NCI-H2029 (cell line): ENCODE measurements around the gene MAP3K6.

Source experiments
- DNase-seq: peaks from one replicate; lab custom pipeline; 2025; lab: John Stamatoyannopoulos, UW

MAP3K6 gene

GRCh38 chr1:27372808-27373690 is 6.3 kb upstream of the MAP3K6 start:
- no peak for DNase-seq

DNA sequence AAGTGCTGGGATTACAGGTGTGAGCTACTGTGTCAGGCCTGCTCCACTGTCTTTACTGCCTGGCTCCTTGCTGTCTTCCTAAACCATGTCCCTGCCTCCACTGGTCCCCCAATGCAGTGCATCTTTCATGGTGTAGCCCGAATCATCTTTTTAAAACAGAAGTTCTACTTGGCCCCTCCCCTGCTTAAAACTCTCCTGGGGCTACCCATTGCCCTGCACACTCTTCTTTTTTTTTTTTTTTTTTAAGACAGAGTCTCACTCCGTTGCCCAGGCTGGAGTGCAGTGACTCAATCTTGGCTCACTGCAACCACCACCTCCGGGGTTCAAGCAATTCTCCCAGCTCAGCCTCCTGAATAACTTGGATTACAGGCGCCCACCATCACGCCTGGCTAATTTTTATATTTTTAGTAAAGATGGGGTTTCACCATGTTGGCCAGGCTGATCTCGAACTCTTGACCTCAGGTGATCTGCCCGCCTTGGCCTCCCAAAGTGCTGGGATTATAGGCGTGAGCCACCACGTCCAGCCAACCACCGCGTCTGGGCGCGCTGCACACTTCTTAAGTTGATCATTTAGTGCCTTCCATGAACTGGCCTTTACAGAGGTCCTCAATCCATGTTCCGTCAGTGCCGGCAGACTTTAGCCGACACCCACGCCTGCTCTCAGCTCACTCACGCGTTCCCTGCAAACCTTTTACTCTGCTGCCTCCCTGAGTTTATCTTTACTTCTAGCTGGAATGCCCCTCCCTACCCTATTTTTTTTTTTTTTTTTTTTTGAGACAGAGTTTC is 5.5 kb upstream of the MAP3K6 start:
- no peak for DNase-seq

DNA sequence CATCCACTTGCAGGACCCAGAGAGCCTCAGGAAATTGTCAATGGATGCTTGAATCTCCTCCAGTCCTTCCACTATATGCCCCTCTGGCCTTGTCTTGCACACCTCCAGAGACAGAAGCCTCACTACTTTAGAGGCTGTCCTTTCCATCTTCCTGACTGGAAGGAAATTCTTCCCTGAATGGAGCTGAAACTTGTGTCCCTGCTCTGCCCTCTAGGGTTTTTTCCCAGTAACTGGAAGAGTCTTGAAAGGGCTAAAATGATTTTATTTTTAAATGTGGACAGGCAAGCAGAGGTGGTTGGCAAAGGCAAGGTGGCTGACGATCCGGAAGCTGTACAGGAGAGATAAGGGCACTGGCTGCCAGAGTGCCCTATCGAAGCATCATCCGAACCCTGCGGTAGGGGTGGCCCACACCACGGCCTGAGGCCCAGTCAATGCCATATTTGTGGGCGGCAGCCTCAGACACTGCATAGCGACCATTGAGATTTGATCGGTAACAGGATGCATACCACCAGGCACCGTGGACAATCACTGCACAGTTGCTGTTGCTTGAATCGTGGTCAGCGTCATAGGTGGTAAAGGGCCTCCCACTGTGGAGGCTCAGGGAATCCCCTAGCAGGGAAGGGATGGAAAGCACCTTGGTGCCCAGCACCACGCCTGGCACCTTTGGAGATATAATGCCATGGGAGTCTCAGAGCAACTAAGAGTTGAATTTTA is 2.3 kb upstream of the MAP3K6 start:
- DNase-seq: no peak

GRCh38 chr1:27367160-27367650 is 444 bp upstream of the MAP3K6 start:
- DNase-seq: no peak

DNA sequence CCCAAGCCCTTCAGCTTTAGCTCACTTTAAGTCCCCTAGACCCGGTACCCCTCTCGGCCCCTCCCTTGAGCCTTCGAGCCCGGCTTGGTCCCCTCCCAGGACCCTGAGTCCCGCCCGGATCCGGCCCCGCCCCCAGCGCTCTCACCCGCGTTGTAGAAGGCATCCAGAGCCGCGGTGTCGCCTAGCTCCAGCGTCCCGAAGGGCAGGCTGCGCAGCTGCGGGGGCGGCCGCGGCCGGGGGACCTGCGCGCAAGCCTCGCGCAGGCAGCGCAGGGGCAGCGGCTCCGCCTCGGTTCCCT is 699 bp downstream of the MAP3K6 start:
- peak; percentile 49 for DNase-seq

DNA sequence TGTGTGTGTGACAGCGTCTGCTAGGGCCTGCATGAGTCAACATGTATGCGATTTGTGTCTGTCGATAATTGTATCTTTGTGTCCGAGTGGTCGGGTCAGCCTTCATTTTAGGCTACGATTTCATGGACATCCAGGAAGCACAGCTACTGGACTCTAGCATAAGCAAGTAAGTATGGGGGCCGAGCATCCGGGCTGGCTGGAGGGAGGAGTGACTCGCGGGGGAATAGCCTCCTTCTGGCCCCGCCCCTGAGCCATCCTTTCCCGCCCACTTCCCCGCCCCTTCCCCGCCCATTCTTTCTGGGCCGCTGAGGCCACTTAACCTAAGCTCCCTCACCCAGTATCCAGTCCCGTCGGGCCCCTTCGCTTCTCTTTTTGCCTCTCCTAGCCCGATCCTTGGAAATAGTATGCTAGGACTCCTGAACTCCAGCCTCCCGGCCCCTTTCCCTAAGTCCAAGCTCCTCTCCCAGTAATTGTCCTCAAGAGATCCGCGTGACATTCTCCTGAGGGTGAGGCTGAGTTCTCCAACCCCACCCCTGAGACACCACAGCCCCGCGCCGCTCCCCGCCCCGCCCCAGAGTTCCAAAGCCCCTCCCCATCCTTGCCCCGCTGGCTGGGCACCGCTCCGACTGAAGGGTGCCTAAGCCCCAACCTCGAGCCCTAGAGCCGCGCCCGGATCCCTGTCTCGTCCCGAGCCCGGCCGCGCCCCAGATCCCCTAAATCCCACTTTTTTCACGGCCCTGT is 1.2 kb downstream of the MAP3K6 start:
- DNase-seq: peak; percentile 75

GRCh38 chr1:27364696-27365371 is 1.9 kb downstream of the MAP3K6 start:
- DNase-seq: no peak

DNA sequence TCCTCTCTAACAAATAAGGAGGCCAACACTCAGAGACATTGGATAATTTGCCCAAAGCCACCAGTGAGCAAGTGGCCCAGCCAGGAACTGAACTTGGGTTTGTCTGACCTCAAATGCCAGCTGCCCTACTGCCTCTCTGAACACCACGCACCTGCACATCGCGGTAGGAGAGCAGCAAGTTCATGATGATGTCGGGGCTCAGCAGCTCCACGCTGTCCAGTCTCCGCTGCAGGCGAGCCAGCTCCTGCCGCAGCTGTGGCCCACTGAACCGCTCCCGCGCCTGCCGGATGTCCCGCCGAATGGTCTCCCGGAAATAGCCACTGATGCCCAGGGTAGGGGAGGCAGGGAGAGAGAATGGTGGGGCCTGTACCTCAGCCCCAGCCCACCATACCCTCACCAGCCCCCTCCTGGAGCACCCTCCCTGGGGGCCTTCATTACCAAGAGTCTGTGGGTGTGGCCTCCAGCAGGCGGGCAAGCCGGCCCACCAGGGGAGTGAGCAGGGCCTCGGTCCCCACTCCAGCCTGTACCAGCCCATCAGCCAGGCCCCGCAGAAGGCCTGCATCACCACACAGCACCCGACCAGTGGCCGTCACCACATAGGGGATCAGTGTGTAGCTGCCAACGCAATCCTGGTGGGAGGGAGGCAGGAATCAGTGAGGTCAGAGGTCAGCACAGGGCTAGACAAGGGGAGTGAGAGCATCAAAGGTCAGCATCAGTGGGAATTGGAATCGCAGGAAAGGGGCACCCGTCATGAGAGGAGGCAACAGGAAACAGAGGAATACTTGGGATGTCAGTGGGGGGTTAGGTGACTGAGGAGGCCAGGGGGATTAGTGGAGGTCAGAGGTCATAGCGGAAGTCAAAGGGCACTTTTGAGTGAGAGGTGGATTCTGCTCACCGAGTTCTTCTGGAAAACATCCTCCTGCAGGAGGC is 2.7 kb downstream of the MAP3K6 start:
- DNase-seq: no peak

DNA sequence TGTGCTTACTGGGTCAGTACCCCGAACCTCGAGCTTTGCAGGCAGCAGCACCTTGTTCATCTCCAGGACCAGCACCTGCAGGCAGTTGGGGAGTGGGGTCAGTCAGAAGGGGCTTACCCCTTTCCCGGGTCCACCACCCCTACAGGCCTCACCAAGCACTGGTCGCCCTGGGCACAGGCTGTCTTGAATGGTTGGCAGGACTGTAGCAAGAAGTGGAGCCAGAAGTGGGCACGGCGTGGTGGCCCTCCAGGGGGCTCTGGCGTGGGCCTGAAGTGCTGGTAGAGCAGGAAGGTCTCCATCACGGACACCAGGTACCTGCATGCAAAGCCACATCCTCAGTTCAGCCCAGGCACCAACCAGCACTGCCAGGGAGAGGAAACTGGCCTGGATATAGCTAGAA is 5.2 kb downstream of the MAP3K6 start:
- DNase-seq: no peak

- DNase-seq: no peak
These were observed 5.7 kb downstream of the MAP3K6 start for GRCh38 chr1:27361044-27361402.

DNA sequence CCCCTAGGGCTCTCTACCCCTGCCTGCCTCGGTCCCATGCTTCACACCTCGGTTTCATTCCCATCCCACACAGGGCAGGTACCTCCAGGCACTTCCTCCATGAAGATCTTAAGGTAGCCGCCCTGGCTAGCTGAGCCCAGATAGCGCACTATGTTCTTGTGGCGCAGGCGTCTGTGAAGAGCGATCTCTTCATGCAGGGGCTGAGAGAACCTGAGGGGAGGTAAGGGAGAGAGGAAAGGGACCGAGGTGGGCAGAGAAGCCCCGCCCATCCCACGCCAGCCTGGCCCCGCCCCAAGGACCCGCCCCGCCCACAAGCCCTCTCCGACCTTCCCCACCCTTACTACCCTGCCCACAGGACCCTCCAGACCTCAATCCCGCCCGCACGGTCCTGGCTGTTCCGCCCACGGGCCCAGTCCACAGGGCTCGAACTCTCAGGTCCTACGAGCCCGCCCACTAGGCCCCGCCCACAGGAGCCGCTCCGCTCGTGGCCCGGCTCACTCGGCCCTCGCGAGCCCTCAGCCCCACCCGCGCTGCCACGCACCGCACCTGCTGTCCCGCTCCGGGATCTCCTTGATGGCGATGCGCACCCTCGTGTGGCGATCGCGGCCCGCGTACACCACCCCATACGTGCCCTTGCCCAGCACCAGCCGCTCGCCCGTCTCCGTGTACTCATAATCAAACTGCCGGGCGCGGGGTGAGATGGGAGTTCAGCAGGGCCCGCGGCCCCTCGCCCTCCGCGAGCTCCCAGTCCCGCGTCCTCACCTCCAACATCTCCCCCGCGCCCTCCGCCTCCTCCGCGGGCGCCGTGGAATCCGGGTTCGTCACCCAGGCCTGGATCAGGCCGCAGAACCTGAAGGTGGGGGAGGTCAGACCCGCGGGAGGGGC is 6.4 kb downstream of the MAP3K6 start:
- no peak for DNase-seq

DNA sequence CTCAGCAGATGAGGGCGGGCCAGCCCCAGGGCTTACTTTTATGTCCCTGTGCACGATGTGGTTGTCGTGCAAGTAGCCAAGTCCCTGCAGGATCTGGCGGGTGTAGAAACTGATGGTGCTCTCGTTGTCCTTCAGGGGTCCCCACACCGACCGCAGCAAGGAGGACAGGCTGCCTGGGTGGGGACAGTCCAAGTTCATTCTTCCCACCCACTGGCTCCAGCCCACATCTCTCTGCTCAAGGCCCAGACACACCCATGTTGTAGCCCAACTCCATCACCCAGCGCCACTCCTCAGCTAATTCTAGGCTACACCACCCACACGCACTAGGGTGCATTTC is 7.0 kb downstream of the MAP3K6 start:
- no peak for DNase-seq

DNA sequence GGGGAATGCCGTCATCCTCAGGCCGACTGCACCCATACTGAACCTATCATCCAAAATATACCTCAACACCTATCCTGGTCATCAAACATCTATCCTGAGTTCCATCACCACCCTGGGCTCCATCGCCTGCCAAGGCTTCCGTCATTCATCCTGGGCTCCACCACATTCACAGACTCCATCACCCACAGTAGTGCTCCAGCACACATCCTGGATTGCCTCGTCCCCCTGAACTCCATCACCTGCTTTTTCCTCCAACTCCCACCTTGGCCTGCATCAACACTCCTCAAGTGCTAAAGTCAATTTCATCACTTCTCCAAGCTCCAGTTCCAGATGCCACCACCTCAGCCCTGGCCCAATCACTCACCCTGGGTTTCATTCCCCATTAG is 7.8 kb downstream of the MAP3K6 start:
- no peak for DNase-seq

DNA sequence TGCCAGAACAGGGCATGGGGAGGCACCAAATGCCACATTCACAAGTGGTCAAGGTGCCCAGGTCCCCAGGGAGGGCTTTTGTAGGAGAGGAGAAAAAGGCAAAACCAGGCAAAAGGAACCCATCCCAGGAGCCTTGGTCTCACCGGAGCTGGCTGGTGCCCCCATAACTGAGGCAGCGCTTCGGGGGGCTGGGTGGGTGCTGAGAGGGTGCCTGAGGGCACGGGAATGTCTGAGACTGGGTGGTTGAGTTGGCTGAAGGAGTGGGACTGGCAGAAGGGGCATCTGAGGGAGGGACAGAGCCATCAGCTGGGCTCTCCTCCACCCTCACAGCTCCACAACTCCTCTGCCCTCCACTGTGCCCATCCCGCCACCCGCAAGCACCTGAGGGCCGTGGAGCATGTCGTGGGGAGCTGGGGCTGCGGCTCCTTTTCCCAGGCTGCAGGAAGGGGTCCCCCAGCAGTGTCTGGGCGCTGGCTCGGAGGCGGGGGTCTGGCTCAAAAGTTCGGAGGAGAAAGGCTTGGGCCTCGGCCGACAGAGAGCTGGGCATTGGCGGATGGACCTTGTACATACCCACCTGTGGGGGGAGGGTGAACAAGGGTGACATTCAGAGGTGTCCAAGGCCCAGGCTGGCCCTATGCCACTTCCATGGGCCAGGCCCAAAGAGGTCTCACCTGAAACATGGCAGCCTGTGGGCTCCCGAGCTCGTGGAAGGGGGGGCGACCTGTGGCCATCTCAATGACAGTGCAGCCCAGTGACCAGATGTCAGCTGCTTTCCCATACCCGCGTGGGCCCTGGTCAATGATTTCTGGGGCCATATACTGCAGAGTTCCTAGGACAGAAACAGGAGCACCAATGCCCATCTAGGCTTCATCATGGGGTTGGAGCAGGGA is 8.5 kb downstream of the MAP3K6 start:
- no peak for DNase-seq

DNA sequence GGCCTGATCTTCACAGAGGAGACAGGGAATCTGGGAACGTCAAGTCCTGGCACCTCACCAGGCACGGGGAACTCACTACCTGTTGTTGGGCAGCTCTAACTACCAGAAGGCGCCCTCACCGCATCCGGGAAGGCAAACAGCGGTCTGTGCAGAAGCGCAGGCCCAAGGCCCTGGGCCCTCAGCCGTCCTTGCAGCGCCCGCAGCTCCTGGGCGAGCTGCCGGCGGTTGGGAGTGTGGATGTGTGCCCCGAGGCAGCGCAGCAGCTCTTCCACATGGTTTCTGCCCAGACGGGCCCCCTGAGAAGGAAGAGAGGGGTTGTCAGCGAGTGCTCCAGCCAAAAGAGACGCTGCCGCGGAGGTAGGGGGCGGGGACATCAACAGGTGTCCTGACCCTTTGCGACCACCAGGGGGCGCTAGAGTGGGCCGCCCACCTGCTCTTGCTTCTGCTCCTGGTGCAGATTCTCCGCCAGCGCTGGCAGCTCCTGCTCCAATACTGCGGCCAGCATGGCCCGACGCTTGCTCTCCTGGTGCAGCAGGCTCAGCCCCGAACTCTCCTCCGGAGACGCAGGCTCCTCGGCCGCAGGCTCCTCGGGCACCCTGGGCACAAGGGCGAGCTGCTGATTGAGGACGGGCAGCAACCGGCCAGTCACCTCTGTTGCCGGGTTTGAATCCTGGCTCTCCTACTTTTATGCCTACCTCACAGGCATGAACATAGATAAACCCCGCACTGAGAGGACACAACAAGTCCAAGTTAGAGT is 9.3 kb downstream of the MAP3K6 start:
- no peak for DNase-seq

DNA sequence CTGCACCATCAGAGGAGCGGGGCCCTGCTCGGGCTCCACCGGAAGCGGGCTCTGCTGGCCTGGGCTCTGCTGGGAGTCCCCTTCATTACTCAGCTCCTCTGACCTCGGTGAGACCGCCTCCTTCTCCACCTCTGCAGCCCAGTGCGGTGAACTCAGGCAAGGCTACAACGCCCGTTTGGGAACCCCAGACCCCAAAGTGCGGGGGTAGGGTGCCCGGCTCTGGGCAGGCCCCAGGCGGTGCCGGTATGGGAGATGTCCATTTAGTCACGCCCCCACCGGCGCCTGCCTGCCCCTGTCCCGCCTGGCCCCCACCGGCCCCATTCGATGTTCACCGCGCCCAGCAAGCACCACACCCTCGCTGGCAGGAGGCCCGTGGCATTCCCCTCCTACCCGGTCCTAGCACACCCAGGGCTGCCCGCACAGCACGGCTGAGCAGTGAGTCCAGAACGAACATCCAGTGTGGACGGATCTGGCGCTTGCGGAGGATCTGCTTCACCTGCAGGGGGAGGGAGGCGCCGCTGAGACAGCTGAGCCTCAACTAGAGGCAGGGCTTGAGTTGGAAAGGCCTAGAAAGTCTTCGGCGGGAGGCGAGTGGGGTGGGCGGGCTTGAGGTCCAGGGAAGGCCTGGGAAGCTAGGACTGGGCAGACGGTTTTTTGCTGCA is 10.0 kb downstream of the MAP3K6 start:
- no peak for DNase-seq

DNA sequence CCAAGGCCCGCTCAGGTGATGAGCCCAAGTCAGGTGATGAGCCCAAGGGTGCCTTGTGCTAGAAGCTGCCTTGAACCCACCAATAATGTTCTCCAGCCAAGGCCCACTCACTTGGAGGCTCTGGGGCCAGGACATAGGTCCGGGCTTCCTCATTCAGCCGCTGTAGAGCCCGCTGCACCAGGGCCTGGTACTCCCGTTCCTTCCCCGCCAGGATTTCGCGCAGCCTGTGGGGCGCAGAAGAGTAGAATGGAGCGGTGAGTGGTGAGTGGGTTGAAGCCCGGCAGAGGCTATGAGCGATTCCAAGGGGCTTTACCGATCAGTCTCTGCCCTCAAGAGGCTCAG is 10.5 kb downstream of the MAP3K6 start:
- no peak for DNase-seq
